ENCODE measurements around the gene GYS1.
A peak's percentile ranks its signal among the peaks of the same experiment; 100 is the strongest.

GYS1 gene

DNA sequence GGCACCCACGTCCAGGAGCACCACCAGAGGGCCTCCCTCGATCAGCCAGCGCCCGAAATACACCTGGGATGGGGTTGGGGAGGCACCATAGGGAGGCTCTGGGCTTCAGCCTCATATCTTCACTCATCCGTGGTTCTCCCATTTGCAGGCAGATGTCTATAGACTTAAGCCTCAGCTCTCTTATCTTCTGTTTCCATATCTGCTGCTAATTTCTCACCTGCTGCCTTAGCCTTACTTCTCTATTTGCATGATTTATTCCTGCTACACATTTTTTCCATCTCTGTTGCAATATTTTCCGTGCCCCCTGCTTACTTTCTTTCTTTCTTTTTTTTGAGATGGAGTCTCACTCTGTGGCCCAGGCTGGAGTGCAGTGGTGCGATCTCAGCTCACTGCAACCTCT lies 5.8 kb downstream of the GYS1 start:
- H3K36me3 ChIP-seq: peaks cover 48% of the 10 kb centered on the region
- DNase-seq: no peak
- no peaks in the 10 kb centered on the region for H3K27me3 ChIP-seq (ENCODE audit: insufficient read depth, low read depth, severe bottlenecking)
- peak overlapping the region; percentile 17 for H3K4me3 ChIP-seq (ENCODE audit: low read depth, low read length)
- H3K9me3 ChIP-seq (ENCODE audit: severe bottlenecking): no peaks in the 10 kb centered on the region
- peak overlapping the region; percentile 81 for H3K27ac ChIP-seq
- no peak for TF ChIP-seq CTCF (IDR thresholded peaks at IDR 0.05; ENCODE audit: low read depth, low read length)

DNA sequence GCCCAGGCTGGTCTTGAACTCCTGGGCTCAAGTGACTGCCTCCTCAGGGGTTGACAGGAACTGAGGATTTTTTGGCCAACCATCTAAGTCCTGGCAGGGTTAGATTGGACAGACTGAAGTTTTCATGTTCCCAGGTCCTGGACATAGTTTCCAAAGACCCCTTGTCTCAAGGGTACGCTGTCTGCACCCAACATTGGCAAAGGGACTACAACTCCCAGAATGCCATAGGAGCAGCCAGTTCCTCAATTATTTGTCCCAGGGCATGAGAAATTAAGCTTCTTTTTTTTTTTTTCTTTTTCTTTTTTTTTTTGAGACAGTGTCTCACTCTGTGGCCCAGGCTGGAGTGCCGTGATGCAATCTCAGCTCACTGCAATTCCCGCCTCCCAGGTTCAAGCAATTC lies 6.9 kb downstream of the GYS1 start:
- TF ChIP-seq CTCF (IDR thresholded peaks at IDR 0.05; ENCODE audit: low read depth, low read length): no peak
- H3K9me3 ChIP-seq (ENCODE audit: severe bottlenecking): no peaks in the 10 kb centered on the region
- DNase-seq: no peak
- peak overlapping the region; percentile 81 for H3K27ac ChIP-seq
- H3K27me3 ChIP-seq (ENCODE audit: insufficient read depth, low read depth, severe bottlenecking): no peaks in the 10 kb centered on the region
- H3K36me3 ChIP-seq: peaks cover 55% of the 10 kb centered on the region
- peak overlapping the region; percentile 23 for H3K4me3 ChIP-seq (ENCODE audit: low read depth, low read length)

DNA sequence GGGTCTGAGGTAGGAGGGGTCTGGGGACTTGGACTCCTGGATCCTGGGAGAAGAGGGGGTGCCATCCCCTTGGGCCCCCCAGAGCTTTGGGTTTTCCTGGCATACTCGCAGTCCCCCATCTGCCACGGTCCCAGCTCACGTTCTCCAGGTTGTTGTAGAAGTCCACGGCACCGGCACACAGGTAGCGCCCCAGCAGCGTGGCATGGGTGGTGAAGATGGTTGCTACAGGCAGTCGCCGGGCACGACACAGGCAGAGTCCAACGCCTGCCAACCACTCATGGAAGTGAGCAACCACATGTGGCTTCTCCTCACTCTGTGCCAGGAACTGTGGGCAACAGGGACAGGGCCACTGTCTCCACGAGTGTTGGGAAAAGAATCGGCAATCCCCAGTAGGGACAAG lies 7.4 kb downstream of the GYS1 start:
- peak overlapping the region; percentile 81 for H3K27ac ChIP-seq
- no peak for DNase-seq
- H3K4me3 ChIP-seq (ENCODE audit: low read depth, low read length): no peak overlapping the region
- H3K9me3 ChIP-seq (ENCODE audit: severe bottlenecking): no peaks in the 10 kb centered on the region
- H3K27me3 ChIP-seq (ENCODE audit: insufficient read depth, low read depth, severe bottlenecking): no peaks in the 10 kb centered on the region
- H3K36me3 ChIP-seq: peaks cover 56% of the 10 kb centered on the region
- TF ChIP-seq CTCF (IDR thresholded peaks at IDR 0.05; ENCODE audit: low read depth, low read length): no peak

DNA sequence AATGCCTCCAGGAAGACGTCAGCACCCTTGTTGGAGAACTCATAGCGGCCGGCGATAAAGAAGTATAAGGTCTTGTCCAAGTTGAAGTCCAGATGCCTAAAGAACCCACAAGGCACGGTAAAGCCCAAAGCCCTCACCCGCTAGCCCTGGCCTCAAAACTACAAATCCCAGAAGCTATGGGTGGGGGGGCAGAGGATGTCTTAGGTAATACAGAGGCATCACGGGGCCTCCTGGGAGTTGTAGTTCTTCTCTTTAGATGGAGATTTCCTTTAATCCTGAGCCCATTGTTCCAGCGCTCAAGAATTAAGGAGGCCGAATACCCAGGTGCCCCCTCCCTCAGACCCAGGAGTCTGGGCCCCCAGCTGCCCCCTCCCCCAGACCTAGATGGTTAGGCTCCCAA lies 10.8 kb downstream of the GYS1 start:
- peaks cover 41% of the 10 kb centered on the region for H3K36me3 ChIP-seq
- TF ChIP-seq CTCF (IDR thresholded peaks at IDR 0.05; ENCODE audit: low read depth, low read length): no peak
- H3K4me3 ChIP-seq (ENCODE audit: low read depth, low read length): no peak overlapping the region
- DNase-seq: peak; percentile 40
- no peak overlapping the region for H3K27ac ChIP-seq
- no peaks in the 10 kb centered on the region for H3K27me3 ChIP-seq (ENCODE audit: insufficient read depth, low read depth, severe bottlenecking)
- no peaks in the 10 kb centered on the region for H3K9me3 ChIP-seq (ENCODE audit: severe bottlenecking)

DNA sequence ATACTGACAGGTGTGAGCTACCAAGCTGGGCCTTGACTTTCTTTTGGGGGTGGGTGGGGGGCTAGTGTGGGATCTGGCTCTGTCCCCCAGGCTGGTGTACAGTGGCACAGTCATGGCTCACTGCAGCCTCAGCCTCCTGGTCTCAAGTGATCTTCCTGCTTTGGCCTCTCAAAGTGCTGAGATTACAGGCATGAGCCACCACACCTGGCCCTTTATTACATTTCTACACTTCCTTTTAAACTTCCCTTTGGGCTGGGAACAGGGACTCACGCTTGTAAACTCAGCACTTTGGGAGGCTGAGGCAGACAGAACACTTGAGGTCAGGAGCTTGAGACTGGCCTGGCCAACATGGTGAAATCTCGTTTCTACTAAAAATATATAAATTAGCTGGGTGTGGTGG lies 16.0 kb downstream of the GYS1 start:
- no peaks in the 10 kb centered on the region for H3K9me3 ChIP-seq (ENCODE audit: severe bottlenecking)
- TF ChIP-seq CTCF (IDR thresholded peaks at IDR 0.05; ENCODE audit: low read depth, low read length): no peak
- DNase-seq: no peak
- H3K4me3 ChIP-seq (ENCODE audit: low read depth, low read length): no peak overlapping the region
- H3K36me3 ChIP-seq: peaks cover 30% of the 10 kb centered on the region
- no peaks in the 10 kb centered on the region for H3K27me3 ChIP-seq (ENCODE audit: insufficient read depth, low read depth, severe bottlenecking)
- H3K27ac ChIP-seq: no peak overlapping the region

Measured in WERI-Rb-1 (cell line).